ENCODE measurements around the gene STAM. TPM values are rescaled to one million over a fixed set of nuclear protein-coding genes. Genes with fewer than 3 reads are reported as not detected.

Gene STAM
- total and polyA plus RNA-seq, 10 of the 15 experiments (the other 5 are each of a cell fraction or from before 2014, with no cell fraction given): 8.8 to 15.9 (median 14.4) TPM

DNA sequence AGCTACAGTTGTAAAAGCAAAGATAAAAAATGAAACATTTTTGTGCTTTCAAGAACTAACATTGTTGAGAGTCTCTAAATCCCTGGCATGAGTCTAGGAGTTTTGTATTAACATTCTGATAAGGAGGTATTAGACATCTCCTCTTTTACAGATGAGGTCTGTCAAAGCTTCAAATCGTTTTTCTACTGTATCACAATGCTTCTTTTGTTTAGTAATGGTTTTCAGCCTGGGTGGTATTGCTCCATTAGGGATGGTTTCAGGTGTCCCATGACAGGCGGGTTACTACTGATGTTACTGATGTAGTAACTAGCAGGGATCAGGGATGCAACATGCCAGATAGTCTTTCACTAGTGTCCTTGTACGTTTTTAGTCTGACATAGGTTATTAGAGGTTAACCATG, 27.4 kb downstream of the STAM start:
- BruUV-seq (replicated peaks): no TSS peak
- RAD21 ChIA-PET (ENCODE audit: unreplicated experiment): interaction anchor here (1.0 to 2.1 kb wide), 4 partner anchors 9 to 27 kb away, joined by 3 to 7 read pairs (median 4); partner anchors contain the start of gene STAM
- WGBS (ENCODE audit: insufficient coverage, insufficient replicate concordance, low lambda C conversion rate, missing lambda C conversion rate): 72% methylated on average over 3 of the region's 3 CpGs
- POLR2A ChIA-PET: interaction anchor here (1.4 kb wide), 2 partner anchors 14 to 24 kb away, joined by 5 to 6 read pairs; no protein-coding TSS in a partner anchor
- no peaks in the 10 kb centered on the region for H3K36me3 ChIP-seq (ENCODE audit: control insufficient read depth in 2 of 2, insufficient read depth in 2 of 2, low read length in 1 of 2)
- no peak overlapping the region for H3K9ac ChIP-seq (ENCODE audit: control insufficient read depth, insufficient read depth, low read length)
- ATAC-seq: no peak
- H3K27me3 ChIP-seq (replicated peaks in 1 of 2; ENCODE audit: control insufficient read depth in 2 of 2, insufficient read depth in 2 of 2, low read length in 1 of 2): no peaks in the 10 kb centered on the region
- TF ChIP-seq IRF5 (IDR thresholded peaks at IDR 0.05; ENCODE audit: borderline replicate concordance) (no peak), ZNF217 (IDR thresholded peaks at IDR 0.05) (no peak), MLLT1 (IDR thresholded peaks at IDR 0.05) (no peak), DPF2 (IDR thresholded peaks at IDR 0.05) (no peak), CHD1 (IDR thresholded peaks at IDR 0.05; ENCODE audit: low read depth, low read length) (no peak), FOS (IDR thresholded peaks at IDR 0.05; ENCODE audit: borderline replicate concordance, extremely low read depth, insufficient read length) (no peak), CBFB (IDR thresholded peaks at IDR 0.05; ENCODE audit: low read depth) (no peak), MYC (IDR thresholded peaks at IDR 0.05; ENCODE audit: insufficient read depth, insufficient read length, insufficient replicate concordance, low read length, severe bottlenecking) (no peak), NFYA (IDR thresholded peaks at IDR 0.05; ENCODE audit: borderline replicate concordance, low read depth, low read length) (no peak), ZNF24 (IDR thresholded peaks at IDR 0.05) (no peak), SREBF2 (IDR thresholded peaks at IDR 0.05; ENCODE audit: low read length) (no peak), SMARCA5 (IDR thresholded peaks at IDR 0.05) (no peak), SMC3 (IDR thresholded peaks at IDR 0.05; ENCODE audit: borderline replicate concordance, low read length) (no peak), KLF5 (IDR thresholded peaks at IDR 0.05; ENCODE audit: partially characterized antibody) (no peak)
- TF ChIP-seq, protein P1, sequence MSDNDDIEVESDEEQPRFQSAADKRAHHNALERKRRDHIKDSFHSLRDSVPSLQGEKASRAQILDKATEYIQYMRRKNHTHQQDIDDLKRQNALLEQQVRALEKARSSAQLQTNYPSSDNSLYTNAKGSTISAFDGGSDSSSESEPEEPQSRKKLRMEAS (IDR thresholded peaks at IDR 0.05; ENCODE audit: low read depth, low read length): no peak
- in situ Hi-C loops (cut with MboI) (no loop called here), intact Hi-C loops (cut with micrococcal nuclease; ENCODE audit: unreplicated experiment) (no loop called here)
- DNase-seq (ENCODE audit: low read depth, low spot score): no peak
- H3K4me3 ChIP-seq: no peak overlapping the region
- H3K9me3 ChIP-seq (replicated peaks; ENCODE audit: control insufficient read depth, insufficient read depth, low read length): no peaks in the 10 kb centered on the region
- no peak overlapping the region for H3K4me2 ChIP-seq (ENCODE audit: control insufficient read depth, insufficient read depth)
- SMC1A ChIA-PET (ENCODE audit: uncharacterized antibody, unreplicated experiment): interaction anchor here (1.0 to 2.4 kb wide), 8 partner anchors 9 to 27 kb away, joined by 3 to 13 read pairs (median 6); partner anchors contain the start of gene STAM
- peaks cover 12% of the 10 kb centered on the region for H3K4me1 ChIP-seq (ENCODE audit: control insufficient read depth, insufficient read depth, low read length)
- FAIRE-seq: peak; percentile 41
- no peak overlapping the region for H2AFZ ChIP-seq (ENCODE audit: control insufficient read depth, low read depth, low read length)
- no peaks in the 10 kb centered on the region for H4K20me1 ChIP-seq (ENCODE audit: control insufficient read depth, insufficient read depth)
- peaks cover 24% of the 10 kb centered on the region for H3K79me2 ChIP-seq (ENCODE audit: control insufficient read depth, insufficient read depth, low read length)
- no peak overlapping the region for H3K27ac ChIP-seq (ENCODE audit: control insufficient read depth, insufficient read depth)
- CTCF ChIA-PET: interaction anchor here (0.8 to 2.8 kb wide), 3 partner anchors 10 to 642 kb away, joined by 3 to 8 read pairs (median 4); no protein-coding TSS in a partner anchor
